GM19193 (cell line): ENCODE results near the gene ACIN1.

Experiments used
- POLR2A ChIP-seq: IDR thresholded peaks from 4 replicates; pipeline ENCODE4 v1.6.1; 2011; ENCODE audit not compliant: insufficient read depth, insufficient read length; ENCODE audit errors: extremely low read depth

The ACIN1 gene

DNA sequence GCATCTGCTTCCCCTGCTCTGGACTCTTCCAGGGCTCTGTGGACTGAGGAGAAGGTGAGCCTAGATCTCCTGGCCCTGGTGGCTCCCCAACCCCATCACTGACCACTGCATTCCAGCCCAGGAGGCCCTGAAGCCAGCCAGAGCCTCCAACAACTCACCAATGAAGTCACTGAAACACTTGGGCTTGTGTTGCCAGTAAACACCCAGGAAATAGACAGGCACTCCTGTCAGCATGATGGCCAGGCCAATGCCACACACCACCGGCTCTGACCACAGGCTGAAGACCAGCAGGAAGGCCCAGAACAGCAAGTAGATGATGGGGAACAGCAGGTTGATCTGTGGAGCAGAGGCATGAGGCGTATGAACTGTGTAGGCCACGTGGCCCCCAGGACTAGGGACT, 32.9 kb upstream of the ACIN1 start:
- TF ChIP-seq POLR2A, result no peak

DNA sequence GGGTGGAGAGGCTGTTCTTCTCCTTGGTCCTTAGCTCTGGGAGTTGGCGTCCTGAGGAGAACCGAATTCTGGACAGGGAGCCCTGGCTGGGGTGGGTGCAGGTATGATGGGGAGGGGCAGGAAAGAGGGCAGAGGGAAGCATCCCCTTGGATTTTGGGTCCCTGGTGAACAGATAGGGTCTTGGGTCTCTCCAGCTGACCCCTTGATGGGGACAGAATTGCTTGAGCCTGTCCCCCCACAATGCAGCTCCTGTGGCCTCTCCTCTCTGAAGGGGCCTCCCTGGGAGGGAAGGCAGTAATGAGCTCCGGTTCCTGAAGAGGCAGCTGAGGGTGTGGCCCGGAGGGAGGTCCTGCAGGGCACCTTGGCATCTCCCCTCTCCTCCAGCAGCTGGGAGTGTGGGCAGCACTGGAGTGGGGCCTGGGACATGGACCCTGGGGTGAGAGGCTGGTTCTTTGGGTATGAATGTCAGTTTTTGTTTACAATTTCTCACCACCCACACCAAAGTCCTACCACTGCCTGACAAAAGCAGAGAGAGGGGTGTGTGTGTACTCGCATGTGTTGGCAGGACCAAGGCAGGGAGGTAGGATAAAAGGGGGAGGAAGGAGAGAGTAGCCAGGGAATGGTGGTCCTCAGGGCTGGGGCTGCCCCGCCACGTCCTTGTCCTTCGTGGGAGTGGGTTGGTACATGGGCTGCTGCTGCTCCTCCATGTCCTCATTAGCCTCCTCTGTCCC, 31.8 kb upstream of the ACIN1 start:
- no peak for TF ChIP-seq POLR2A

DNA sequence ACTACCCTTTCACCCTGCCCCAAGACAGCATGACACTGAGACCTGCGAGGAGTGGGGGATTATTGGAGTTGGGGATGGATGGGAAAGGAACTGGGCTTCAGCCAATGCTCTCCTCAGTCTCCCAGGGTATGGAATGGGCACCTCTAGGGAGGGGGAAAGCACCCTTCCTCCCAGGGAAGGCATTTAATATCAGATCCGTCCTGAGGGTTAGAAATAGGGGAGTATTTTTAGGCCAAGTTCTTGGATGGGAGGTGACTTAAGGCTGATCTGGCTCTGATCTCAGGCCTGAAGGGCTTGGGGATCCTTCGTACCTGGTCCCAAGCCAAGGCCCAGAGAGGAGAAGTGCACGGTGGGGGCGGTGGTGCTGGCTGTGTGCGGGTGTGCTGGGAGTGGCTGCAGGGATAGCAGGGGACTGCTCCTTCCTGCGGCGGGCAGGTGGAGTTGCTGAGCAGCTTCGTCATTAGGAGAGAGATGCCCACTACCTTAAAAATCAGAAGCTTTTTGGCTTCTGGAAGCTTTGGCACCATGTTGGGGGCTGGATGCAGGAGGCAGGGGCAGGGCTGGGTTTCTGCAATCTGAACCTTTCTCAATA, 31.1 kb upstream of the ACIN1 start:
- no peak for TF ChIP-seq POLR2A

DNA sequence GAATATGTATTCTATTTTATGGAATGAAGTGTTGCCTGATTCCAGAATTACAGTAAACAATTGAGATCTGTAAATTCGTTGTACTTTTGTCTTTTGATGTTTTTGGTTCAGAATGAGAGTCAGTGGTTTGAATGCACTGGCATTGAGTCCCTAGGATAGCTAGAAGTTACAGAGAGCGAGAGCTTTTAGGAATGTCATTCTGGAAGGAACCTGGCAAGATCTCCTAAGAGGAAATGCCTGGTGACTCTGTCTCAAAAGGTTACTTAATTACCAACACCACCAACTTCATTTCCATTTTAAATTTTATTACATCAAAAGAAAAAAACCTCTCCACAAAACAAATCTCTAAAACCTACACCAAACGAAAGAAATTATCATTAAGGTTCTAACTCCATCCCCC, 30.1 kb upstream of the ACIN1 start:
- TF ChIP-seq POLR2A, result no peak

DNA sequence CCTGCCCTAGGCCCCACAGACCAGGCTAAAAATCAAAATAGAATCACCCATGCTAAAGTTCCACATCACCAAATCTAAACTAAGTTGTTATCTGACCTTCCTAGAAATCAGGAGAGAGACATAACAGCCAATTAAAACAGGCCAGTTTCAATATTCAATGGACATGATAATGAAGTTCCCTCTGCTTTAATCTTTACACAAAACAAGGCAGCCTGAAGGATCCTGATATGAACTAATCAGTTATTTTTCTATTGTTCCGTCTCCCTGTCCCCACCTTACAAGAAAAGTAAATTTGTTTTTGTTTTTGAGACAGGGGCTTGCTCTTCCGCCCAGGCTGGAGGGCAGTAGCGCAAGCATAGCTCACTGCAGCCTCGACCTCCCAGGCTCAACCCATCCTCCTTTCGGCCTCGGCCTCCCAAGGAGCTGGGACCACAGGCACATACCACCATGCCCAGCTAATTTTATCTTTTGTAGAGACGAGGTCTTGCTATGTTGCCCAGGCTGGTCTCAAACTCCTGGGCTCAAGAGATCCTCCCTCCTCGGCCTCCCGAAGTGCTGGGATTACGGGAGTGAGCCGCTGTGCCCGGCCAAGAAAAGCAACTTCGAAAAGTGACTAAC, 29.5 kb upstream of the ACIN1 start:
- no peak for TF ChIP-seq POLR2A

DNA sequence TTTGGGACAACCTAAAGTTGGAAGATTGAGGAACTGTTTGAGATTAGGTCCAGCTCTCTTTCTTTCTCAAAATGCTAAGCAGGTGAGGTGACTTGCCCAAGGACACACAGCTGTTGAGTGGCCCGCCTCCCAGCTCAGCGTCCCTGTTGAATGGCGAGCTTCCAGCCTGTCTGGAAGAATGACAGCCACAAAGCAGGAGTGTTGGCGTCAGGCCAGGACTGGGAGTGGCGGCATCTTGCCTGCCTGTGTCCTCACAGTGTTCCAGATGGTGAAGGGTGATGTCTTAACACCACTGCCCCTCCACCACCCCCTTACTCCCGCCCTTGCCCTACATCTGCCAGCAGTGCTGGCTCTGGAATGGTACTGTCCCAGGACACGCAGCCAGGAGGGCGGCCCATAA, 28.5 kb upstream of the ACIN1 start:
- no peak for TF ChIP-seq POLR2A

DNA sequence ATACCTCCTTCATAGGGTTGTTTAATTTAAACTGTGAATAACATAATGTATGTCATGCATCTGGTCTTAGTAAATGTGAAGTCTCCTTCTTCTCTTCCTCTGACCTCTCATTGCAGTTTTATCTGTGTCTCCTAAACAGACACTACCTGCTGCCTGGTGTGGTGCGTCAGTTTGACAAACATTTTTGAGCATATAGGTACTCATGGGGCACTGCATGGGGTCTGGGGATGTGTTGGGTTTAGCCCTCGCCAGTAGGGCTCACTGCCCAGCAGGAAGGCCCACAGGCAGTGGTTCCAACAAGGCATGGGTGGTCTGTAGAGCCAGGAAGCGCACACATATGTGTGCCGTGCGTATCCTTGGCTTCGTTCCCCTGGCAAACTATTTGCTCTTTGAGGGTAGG, 27.1 kb upstream of the ACIN1 start:
- no peak for TF ChIP-seq POLR2A

DNA sequence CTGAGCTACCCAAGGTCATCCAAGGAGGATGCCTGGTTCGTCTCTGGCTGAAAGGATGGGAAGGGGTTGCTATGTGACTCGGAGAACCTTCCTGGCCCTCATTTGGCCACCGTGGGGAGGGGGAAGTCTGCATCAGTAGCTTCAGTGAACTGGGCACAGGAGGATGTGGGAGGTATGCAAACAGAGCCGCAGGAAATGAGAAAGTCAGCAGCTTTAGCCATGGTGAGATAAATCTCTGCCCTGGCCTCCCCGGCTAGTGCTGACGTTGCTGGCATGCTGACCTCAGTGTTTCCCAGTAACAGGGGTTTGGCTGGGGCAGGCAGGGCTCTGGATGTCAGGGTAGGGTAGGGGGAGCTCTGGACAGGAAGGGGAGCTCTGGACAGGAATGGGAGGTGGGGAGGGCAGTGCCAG, 26.4 kb upstream of the ACIN1 start:
- no peak for TF ChIP-seq POLR2A

DNA sequence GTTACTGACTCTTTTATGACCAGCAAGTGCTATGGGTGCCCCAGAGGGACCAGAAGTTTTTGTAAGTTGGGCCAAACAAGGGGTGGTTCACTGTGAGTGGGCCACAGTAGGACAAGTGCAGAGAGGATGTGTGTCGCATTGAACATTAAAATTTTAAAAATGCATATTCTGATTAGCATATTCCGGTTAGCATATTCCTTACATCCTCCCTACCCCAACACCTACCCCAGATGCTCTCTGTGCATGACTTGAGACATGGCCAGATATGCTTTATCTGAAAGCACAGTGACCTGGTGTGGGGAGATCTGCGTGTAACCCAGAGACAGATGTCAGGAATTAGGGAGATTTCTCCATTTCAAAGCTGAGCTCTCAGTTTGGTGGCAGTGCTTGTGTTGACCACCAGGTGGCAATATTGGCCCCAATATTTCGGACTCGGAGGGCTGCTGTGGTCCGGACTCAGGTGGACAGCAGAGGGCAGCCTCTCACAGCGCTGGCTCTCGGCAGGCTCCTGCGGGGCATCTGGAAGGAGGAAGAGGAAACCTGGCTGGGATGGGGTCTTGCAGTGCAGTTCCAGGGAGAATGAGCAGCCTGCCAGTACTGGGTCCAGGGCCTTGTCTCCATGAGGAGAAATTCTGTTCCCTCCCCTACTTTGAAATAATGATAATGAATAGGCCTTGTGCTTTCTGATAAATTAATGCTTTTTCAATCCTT, 25.8 kb upstream of the ACIN1 start:
- no peak for TF ChIP-seq POLR2A

DNA sequence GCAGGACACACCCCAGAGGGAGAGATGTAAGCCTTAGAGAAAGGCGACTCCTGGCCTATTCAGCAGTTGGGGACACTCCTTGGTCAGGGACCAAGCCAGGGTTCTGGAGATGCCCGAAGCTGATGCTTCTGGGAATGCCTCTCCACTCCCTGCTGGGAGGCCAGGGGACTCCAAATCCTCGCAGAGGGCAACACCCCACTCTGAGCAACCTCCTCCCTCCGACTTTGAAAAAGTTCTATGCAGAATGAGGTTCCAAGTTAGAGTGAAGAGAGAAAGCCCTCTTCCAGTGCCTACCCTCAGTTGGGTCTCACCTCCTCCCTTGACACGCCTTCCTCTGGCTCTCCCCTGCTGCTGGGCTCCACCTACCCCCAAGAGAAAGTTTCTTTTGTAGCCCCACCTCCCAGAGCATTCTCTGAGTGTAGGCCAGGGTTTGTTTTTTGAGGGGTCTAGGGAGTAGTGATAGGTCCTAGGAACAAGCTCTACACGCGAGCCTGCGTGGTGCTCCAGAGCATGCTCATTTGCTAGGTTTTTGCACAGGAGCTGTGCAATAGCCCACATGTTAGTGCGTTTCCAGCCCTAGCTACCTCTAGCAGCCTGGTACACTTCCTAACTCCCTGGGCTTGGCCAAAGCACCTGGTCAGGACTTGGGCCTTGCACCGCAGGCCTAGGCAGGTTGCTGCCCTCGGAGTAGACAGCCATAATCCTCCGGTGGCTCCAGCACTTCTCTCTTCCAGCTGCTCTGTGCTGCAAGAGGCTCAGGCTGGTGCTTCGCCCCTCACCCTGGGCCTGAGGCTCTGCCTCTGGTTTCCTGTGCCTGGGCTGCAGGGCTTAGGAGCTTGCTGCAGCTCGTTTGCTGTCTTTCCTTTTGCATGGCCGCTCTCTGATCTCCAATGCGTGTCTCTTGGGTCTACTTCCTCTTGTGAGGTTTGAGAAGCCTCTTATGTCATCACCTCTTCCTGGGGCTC, 24.7 kb upstream of the ACIN1 start:
- TF ChIP-seq POLR2A, result no peak

DNA sequence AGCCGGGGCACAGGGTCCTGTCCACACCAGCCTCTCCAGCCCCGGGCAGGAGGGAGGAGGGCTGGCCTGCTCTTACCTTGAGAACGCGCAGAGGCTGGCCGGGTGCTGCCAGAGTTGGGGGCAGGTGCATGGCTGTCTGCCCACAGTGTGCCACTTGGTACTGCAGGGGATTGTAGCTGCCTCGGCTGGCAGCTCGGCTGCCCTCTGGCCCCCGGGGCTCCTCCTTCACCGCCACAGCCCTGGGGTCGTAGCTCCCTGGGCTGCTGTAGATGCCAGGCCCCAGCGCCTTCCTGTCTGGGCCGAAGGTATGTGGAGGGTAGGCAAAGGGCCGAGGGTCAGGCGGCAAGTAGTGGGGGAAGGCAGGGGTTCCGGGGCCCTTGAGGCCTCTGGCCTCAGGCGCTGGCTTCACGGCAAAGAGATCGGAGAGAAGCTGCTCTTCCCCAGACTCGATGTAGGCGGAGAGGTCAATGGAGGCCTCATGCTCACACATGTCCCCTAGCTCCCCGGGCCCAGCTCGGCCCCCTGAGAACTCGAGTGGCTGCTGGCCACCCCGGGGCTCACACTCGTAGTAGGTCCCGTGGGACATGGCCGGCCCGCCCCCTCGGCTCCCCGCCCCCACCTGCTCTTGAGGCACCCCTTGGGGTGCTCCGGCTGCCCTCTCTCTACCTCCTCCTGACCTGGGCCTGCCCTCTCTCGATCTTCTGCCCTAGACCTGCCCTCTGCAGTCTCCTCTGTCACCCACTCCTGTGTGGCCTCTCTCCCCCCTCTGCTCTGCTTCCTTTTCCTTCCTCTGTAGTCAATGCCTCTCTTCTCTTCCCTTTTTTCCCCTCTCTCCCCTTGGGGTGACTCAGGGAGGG, 23.8 kb upstream of the ACIN1 start, which contains the start of gene CEBPE:
Gene CEBPE, minus strand, starts transcription at position 750 of the 857 bp plus-strand sequence. Its CDS starts 164 bp downstream, at position 586.
- no peak for TF ChIP-seq POLR2A

DNA sequence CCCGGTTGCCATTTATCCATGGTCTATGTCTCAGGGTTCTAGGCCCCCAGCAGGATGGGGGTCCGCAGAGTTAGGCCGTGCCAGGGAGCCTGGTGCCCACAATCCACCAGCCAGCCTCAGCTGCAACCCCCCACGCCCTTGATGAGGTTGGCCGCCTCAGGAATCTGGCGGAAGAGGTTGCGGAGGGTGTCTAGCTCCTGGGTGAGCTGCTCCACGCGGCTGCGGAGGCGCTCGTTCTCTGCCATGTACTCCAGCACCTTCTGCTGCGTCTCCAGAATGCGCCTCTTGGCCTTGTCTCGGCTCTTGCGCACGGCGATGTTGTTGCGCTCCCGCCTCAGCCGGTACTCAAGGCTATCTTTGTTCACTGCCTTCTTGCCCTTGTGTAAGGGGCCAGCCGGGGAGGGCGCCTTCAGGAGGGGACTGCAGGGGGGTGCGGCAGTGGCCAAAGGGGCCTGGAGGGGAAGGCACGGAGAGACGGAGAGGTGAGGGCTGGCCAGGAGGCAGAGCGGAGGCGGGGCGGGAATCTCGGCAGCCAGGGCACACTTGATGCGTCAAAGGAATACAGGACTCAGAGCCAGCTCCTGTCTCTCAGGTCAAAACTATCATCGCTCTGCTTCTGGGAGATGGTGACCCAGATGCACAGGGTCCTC, 22.6 kb upstream of the ACIN1 start:
- no peak for TF ChIP-seq POLR2A

DNA sequence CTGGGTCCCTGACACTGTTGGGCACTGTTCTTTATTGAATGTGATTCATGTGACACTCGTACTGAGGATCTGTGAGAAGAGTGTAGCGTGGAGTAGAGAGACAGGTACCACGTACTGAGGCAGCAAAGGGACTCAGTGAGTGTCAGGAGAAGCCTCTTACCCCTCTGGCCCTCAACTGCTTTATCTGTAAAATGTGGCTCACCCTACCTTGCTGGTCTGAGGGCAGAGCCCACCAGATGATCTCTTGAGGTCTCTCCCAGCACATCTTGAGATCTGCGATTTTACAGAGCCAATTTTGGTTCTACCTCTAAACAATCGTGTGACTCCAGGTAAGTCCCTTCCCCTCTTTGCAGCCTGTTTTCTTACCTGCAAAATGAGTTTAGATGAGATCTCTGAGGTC, 21.0 kb upstream of the ACIN1 start:
- TF ChIP-seq POLR2A, result no peak
